Measurements from ENCODE around the gene ITPR1.

ITPR1 gene

DNA sequence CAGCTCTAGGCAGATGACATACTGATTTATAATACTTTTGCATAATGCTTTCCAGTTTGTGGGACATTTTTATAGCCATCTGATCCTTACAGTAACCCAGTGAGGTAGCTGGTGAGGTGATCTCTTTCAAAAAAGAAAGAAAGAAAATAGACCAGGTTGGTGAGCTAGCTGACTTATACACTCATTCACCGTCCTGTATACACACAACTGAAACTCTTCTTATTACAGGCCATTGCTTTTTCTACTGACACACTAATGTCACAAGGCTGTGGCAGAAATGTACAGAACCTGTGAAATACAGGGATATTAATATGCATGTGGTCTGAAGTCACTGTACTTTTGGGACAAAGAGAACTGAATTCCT lies 335.9 kb downstream of the ITPR1 start:
- Mint-ChIP-seq H3K27ac (peak overlapping the region; percentile 97 to 100), H3K9me3 (no peaks in the 10 kb centered on the region), H3K27me3 (no peaks in the 10 kb centered on the region), H3K4me3 (peak overlapping the region; percentile 77 to 98), H3K4me1 (peaks cover 96% of the 10 kb centered on the region)
- ATAC-seq (peak; percentile 63), DNase-seq (no peak)

DNA sequence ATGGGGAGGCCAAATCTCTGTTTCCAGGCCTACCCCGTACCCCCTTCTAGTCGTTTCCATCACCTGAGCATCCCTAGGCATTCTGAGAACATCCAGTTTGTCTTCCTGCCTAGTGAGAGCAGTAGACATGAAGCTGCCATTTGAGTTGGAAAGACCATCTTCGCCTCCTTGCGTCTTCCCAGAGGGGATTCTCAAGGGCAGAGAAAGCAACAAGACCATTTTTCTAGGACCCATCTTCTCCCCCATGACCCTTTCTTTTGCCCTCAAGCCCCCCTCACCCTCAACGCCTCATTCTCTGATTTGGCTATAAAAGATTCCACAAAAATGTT lies 337.4 kb downstream of the ITPR1 start:
- DNase-seq: peak in 1 of 2 donors; percentile 38
- ATAC-seq: no peak
- Mint-ChIP-seq H3K9me3 (no peaks in the 10 kb centered on the region), H3K4me3 (peak overlapping the region; percentile 89 to 98), H3K27me3 (no peaks in the 10 kb centered on the region), H3K4me1 (peaks cover 96% of the 10 kb centered on the region), H3K27ac (peak overlapping the region; percentile 100)

DNA sequence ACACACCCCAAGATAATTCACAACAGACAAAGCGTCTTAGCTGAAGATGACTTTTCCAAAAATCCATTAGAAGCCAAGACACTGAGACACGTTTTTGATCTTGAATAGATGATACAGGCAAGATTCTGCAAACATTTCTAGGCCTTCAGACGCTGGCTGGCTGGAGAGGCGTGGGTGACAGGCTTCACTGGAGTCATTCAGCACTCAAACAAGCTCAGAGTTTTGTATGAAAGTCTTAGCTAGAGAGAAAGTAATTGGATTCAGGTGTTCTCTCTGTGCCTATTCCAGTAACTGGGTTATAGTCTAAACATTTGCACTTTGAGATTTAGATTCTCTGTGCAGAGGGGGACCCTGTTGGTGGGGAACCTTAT lies 338.4 kb downstream of the ITPR1 start:
- ATAC-seq (peak; percentile 6), DNase-seq (no peak)
- no peaks in the 10 kb centered on the region for H3K27me3 Mint-ChIP-seq
- H3K4me3 Mint-ChIP-seq: peak overlapping the region; percentile 89 to 98
- H3K4me1 Mint-ChIP-seq: peaks cover 96% of the 10 kb centered on the region
- no peaks in the 10 kb centered on the region for H3K9me3 Mint-ChIP-seq
- H3K27ac Mint-ChIP-seq: peak overlapping the region; percentile 100

DNA sequence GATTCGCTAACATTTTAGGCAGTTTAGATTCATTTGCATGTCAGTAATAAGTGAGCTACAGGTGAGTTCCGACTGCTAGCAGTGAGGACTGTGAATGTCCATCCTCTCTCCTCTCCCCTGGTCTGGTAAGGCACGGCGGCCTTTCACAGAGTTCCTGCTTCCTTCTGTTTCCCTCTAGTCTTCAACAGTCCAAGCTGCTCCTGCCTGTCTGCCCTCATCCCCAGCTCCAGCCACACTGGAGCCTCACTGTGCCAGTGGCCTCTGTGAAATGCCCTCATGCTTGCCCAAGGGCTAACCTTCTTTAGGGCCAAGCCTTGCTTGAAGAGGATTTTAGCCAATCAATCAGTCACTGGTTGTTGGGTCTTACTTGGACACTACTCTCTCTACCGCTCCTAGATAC lies 340.3 kb downstream of the ITPR1 start:
- H3K27me3 Mint-ChIP-seq: no peaks in the 10 kb centered on the region
- peak overlapping the region; percentile 76 to 78 for H3K4me3 Mint-ChIP-seq
- H3K27ac Mint-ChIP-seq: peak overlapping the region; percentile 91 to 98
- ATAC-seq (no peak), DNase-seq (no peak)
- H3K9me3 Mint-ChIP-seq: no peaks in the 10 kb centered on the region
- peaks cover 96% of the 10 kb centered on the region for H3K4me1 Mint-ChIP-seq

DNA sequence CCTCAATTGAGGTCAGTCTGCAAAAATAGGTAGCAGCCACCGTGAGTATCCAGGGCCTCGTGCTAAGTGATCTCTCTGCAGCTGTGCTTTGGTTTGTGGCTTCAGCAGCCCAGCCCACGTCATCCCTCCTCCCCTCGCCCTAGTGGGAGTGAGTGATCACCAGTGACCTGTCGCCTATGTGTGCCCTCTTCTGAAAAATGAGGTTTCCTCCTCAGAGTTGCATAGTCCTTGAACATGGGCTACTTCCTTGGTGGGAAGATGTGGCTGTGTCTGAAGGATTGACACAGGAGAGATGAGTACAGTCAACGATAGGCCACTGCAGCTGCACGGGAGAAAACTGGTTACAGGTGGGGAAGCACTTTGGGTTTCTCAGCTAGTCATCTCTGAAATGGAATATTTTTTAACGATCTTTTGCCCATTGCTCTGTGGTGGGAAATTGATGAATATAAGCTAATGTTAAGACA lies 341.3 kb downstream of the ITPR1 start:
- H3K4me3 Mint-ChIP-seq: peak overlapping the region; percentile 76 to 78
- DNase-seq (peak; percentile 77 to 89), ATAC-seq (peak; percentile 72)
- H3K27ac Mint-ChIP-seq: peak overlapping the region; percentile 91 to 98
- H3K27me3 Mint-ChIP-seq: no peaks in the 10 kb centered on the region
- H3K9me3 Mint-ChIP-seq: no peaks in the 10 kb centered on the region
- H3K4me1 Mint-ChIP-seq: peaks cover 93% of the 10 kb centered on the region

DNA sequence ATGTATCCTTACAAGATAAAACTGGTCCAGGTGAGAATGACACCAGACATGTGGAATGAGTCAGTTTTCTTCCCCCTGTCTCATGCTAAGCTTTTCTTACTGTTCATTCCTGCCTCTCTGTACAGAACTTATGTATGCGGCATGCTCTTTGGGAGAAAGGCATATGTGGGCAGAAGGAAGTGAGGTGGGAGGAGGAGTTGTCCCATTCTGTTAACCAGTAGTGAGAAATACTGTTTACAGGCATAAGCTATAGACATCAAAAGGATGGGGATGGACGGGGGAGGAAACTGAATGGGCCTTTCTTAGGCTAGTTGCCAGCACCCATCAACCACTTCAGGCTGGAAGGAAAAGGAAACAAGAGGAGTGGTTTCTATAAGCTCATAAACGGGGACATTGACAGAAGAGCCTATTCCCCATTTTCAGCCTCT lies 342.5 kb downstream of the ITPR1 start:
- peak overlapping the region; percentile 62 to 86 for H3K4me3 Mint-ChIP-seq
- DNase-seq (peak in 1 of 2 donors; percentile 58), ATAC-seq (peak; percentile 22)
- no peaks in the 10 kb centered on the region for H3K27me3 Mint-ChIP-seq
- peak overlapping the region; percentile 89 to 97 for H3K27ac Mint-ChIP-seq
- H3K9me3 Mint-ChIP-seq: no peaks in the 10 kb centered on the region
- H3K4me1 Mint-ChIP-seq: peaks cover 88% of the 10 kb centered on the region

DNA sequence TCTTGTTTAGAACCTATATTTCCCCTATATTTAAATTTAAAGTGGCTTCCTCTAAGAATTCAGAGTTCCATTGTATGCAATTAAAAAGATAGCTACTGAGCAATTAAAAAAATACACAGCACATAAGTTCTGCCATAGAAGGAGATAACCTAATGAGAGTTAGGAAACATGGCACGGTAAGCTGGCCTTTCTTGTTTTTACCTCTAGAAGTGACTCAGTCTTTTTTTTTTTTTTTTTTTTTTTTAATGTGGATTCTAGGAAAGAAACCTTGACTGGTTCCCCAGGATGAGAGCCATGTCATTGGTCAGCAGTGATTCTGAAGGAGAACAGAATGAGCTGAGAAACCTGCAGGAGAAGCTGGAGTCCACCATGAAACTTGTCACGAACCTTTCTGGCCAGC lies 343.4 kb downstream of the ITPR1 start:
- H3K9me3 Mint-ChIP-seq: no peaks in the 10 kb centered on the region
- no peak for DNase-seq
- peaks cover 88% of the 10 kb centered on the region for H3K4me1 Mint-ChIP-seq
- ATAC-seq: no peak
- peak overlapping the region; percentile 62 to 86 for H3K4me3 Mint-ChIP-seq
- H3K27ac Mint-ChIP-seq: peak overlapping the region in 1 of 2 donors; percentile 97
- H3K27me3 Mint-ChIP-seq: no peaks in the 10 kb centered on the region

DNA sequence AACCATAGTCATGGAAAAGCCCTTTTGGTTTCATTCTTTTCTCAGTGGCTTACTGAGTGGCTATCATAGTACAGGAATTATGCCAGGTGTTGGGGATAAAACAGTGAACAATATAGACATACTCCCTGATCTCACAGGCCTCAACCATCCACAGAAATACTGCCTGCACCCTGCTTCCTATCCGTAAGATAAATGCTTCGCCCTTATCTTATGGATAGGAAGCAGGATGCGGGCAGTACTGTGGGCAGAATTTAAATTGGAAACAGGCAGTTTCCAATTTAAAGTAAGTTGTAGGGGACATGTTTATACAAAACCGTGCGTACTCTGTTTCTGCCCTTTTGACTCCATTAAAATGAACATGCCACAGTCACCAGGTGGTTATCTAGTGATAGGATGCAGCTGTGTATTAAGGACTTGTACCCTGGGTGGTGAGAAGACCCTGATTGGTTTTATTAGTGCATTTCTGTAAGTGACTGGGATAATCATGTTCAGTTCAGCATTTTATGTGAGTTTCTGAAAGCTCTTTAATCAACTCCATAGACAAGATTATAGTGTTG lies 344.3 kb downstream of the ITPR1 start:
- peak overlapping the region; percentile 96 to 97 for H3K27ac Mint-ChIP-seq
- DNase-seq: no peak
- no peaks in the 10 kb centered on the region for H3K9me3 Mint-ChIP-seq
- H3K4me3 Mint-ChIP-seq: peak overlapping the region; percentile 62 to 86
- no peaks in the 10 kb centered on the region for H3K27me3 Mint-ChIP-seq
- no peak for ATAC-seq
- peaks cover 88% of the 10 kb centered on the region for H3K4me1 Mint-ChIP-seq

DNA sequence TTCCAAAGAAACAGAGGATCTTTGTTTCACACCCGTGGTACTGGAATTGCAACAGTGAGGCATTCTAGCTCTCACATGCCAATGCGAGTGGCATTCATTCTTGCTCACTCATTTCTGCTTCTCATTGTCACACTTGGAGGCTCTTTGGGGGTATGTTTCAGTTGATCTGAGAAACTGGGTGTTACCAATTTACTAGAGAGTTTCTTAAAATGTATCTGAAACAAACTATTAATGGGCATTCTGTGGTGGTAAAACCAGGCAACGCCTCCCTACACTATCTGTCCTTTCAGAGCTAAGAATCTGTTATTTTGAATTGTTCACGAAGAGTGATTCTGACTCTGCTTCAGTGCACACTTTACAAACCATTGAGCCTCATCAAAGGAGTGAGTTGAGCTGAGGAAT lies 345.5 kb downstream of the ITPR1 start:
- Mint-ChIP-seq H3K27ac (peak overlapping the region in 1 of 2 donors; percentile 70), H3K27me3 (no peaks in the 10 kb centered on the region), H3K4me1 (peaks cover 88% of the 10 kb centered on the region), H3K9me3 (no peaks in the 10 kb centered on the region), H3K4me3 (peak overlapping the region in 1 of 2 donors; percentile 40)
- ATAC-seq (no peak), DNase-seq (no peak)

DNA sequence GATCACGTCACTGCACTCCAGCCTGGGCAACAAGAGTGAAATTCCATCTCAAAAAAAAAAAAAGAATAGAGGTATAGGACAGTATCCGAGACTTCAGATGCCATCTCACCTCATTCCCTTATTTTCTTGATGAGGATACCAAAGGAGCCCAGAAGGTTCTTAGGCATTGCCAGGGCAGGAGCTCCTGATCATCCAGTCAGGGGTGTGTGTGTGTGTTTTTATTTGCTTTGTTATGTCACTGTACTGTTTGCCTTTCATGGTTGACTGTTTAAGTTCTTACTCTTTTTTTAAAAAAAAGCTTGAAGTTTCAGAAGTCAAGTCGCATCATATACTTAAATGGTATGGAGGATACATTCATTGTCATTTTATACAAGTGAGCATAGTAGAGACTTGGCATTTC lies 346.1 kb downstream of the ITPR1 start:
- DNase-seq: no peak
- H3K4me1 Mint-ChIP-seq: peaks cover 88% of the 10 kb centered on the region
- H3K9me3 Mint-ChIP-seq: no peaks in the 10 kb centered on the region
- no peak overlapping the region for H3K4me3 Mint-ChIP-seq
- no peaks in the 10 kb centered on the region for H3K27me3 Mint-ChIP-seq
- ATAC-seq: no peak
- no peak overlapping the region for H3K27ac Mint-ChIP-seq

DNA sequence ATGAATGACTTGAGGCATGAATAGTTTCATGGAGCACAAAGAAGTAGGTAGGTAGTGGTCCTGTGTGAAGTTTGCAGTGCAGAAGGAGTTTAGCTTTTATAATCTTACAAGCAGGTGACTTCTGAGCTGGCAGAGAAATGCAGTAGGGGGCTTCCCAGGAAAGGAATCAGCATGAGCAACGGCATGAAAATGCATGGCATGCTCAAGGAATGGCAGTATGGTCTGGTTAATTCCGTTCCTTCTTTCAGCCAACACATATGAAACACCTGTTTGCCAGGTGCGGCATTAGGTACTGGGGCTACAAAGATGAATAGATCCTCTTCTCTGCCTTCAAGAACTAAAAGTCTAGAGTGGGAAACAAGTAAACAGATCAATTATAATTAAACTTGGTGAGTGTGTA lies 348.1 kb downstream of the ITPR1 start:
- H3K9me3 Mint-ChIP-seq: no peaks in the 10 kb centered on the region
- peak overlapping the region; percentile 48 to 66 for H3K4me3 Mint-ChIP-seq
- DNase-seq (no peak), ATAC-seq (no peak)
- H3K4me1 Mint-ChIP-seq: peaks cover 88% of the 10 kb centered on the region
- peak overlapping the region; percentile 92 to 97 for H3K27ac Mint-ChIP-seq
- H3K27me3 Mint-ChIP-seq: no peaks in the 10 kb centered on the region

DNA sequence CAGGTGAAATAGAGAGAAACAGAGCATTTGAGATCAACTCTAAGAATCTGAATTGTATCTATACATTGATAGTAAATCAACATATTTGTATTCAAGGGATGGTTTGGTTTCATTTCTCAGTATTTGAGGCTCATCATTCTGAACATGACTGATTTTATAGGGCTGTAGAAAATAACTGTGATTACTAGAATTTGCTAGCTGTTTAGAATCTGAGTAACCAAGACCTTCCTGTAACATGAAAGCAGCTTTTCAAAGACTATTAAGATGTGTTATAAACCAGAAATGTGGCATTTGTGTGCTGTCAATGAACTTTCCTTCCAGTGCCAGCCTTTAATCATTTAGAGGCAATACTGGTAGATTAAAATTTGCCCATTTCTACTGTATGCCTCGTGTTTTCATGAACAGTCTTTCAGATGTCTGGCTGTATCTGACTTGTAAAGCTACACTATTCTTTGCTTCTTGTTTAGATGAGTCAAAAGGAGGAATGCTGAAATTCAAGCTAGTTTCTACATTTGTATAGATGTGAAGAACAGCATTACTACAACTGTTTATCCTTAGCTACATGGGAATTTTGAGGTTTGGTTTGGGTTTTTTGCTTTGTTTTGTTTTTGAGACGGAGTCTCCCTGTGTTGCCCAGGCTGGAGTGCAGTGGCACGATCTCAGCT lies 348.8 kb downstream of the ITPR1 start:
- peaks cover 88% of the 10 kb centered on the region for H3K4me1 Mint-ChIP-seq
- peak overlapping the region; percentile 48 to 66 for H3K4me3 Mint-ChIP-seq
- ATAC-seq: peak; percentile 72

DNA sequence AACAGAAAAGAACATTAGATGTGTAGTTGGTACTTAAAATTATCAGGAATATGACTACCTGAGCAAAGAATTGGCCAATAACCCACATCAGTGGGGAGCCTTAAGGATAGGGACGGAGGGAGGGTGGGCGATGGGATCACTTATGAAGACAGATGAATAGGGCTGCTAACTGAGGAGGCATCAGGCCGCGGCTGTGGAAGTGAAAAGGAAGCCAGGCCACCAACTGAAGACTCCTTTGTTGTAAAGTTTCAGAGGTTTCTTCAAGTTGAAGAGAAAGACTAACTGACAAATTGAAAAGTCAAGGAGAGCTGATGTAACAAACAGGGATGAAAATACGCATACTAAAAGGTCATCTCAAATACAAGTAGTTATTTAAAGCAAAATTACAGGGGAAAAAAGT lies 350.5 kb downstream of the ITPR1 start:
- DNase-seq: no peak
- no peak for ATAC-seq
- Mint-ChIP-seq H3K27me3 (no peaks in the 10 kb centered on the region), H3K27ac (peak overlapping the region; percentile 90 to 97), H3K9me3 (no peaks in the 10 kb centered on the region), H3K4me1 (peaks cover 87% of the 10 kb centered on the region), H3K4me3 (peak overlapping the region; percentile 53 to 71)

More for the DNA sequence above, 348.8 kb downstream of the ITPR1 start:
- no peak for DNase-seq
- no peaks in the 10 kb centered on the region for H3K9me3 Mint-ChIP-seq
- no peaks in the 10 kb centered on the region for H3K27me3 Mint-ChIP-seq
- peak overlapping the region; percentile 92 to 97 for H3K27ac Mint-ChIP-seq

DNA sequence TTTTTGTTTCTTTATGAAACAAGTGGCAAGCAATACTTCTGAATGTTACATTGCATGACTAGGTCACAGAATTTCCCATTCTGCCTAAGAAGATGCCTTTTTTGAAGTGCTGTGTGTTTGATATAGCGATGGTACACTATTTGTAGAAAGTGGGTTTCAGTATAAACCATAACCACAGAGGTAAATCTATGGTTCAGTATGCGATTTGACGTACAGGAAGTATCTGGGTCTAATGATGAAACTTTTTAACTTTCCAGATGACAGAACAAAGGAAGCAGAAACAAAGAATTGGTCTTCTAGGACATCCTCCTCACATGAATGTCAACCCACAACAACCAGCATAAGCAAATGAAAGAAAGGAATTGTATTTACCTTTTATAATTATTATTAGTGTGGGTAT lies 352.7 kb downstream of the ITPR1 start:
- Mint-ChIP-seq H3K4me1 (peaks cover 97% of the 10 kb centered on the region), H3K4me3 (peak overlapping the region; percentile 5 to 50), H3K27ac (peak overlapping the region; percentile 90 to 97), H3K9me3 (no peaks in the 10 kb centered on the region), H3K27me3 (no peaks in the 10 kb centered on the region)
- peak; percentile 81 for ATAC-seq
- DNase-seq: no peak

DNA sequence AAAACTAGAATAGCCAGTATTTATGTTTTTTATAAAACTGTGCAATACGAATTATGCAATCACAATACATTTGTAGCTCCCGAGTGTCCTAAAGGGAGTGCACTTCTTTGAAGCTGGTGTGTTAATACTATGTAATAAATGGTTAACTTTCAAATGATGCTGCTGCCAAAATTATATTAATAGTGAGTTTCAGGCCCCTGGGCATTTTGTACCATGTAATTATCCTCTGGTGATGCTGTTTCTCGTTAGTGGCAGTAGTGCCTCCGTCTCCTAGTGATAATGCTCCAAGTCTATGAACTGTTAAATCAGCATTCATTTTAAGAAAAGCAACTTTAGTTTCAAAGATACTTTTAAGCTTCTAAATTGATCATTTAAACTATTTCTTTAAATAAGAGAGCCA lies 353.4 kb downstream of the ITPR1 start:
- no peaks in the 10 kb centered on the region for H3K27me3 Mint-ChIP-seq
- no peak for ATAC-seq
- peaks cover 97% of the 10 kb centered on the region for H3K4me1 Mint-ChIP-seq
- peak overlapping the region; percentile 97 to 98 for H3K27ac Mint-ChIP-seq
- peak overlapping the region in 1 of 2 donors; percentile 42 for H3K4me3 Mint-ChIP-seq
- DNase-seq: no peak
- no peaks in the 10 kb centered on the region for H3K9me3 Mint-ChIP-seq

DNA sequence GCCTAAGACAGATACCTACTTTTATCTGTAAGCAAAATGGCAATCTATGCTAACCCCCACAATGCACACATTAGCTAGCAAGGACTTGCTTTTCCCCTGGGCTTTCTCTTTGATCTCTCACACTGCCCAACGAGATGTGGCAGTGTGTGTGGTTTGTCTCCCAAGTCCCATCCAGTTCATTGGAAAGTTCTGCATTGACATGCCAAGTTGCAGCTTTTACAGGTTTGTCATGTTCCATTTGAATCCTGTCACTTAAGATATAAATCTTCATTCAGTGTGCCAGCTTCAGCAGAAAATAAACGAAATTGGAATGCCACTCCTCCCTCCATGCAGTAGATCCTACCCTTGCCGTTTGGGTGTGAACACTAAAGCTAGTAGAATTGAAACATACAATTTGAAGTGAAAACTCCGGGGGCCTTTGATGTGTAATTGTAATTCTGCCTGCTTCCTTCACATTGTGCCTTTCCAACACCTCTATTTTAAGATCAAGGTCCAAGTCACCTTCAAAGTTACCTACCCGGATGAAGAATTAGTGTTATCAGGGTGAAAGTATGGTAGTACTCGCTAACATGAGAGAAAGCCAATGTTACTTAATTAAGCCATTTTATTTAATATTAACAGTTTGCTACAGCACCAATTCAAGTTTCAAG lies 355.2 kb downstream of the ITPR1 start:
- ATAC-seq (no peak), DNase-seq (no peak)
- no peaks in the 10 kb centered on the region for H3K27me3 Mint-ChIP-seq
- H3K4me3 Mint-ChIP-seq: peak overlapping the region; percentile 71 to 73
- no peaks in the 10 kb centered on the region for H3K9me3 Mint-ChIP-seq
- H3K4me1 Mint-ChIP-seq: peaks cover 97% of the 10 kb centered on the region
- H3K27ac Mint-ChIP-seq: peak overlapping the region; percentile 95 to 98

Data from stimulated activated naive CD8-positive, alpha-beta T cell treated with anti-CD3 and anti-CD28 coated beads, Interleukin-15, amount 100 ng/mL, for 72 hours (primary cell).